Stimulated activated CD8-positive, alpha-beta memory T cell treated with anti-CD3 and anti-CD28 coated beads, Interleukin-7, amount 100 ng/mL, for 48 hours (primary cell): ENCODE data around the gene TMSB4X.
"Not testable (repeated sequence)": the region's sequence is repeated elsewhere in the genome, so short reads cannot be mapped to it uniquely, and the experiment has no call there.

Experiments
- DNase-seq, 2 donors: peaks; one replicate each; pipeline ENCODE4 v3.0.0-alpha.2; 2020; ENCODE audit warnings: low read depth in 1 of 2; ENCODE audit errors: extremely low read depth in 1 of 2

Gene TMSB4X

GRCh38 chrX:12994321-12994720 is 19.4 kb downstream of the TMSB4X start:
- no peak for DNase-seq

GRCh38 chrX:12996934-12997435 is 22.1 kb downstream of the TMSB4X start:
- DNase-seq, result no peak

- no peak for DNase-seq
Observed at GRCh38 chrX:12997906-12998687, 23.2 kb downstream of the TMSB4X start.

- DNase-seq, result no peak
Observed at GRCh38 chrX:12999422-12999821, 24.5 kb downstream of the TMSB4X start.

- DNase-seq, result no peak
Observed at GRCh38 chrX:13000301-13000811, 25.4 kb downstream of the TMSB4X start.

GRCh38 chrX:13001097-13001496 is 26.2 kb downstream of the TMSB4X start:
- DNase-seq, result no peak

GRCh38 chrX:13001961-13002671 is 27.2 kb downstream of the TMSB4X start:
- DNase-seq, result no peak

GRCh38 chrX:13005661-13006473 is 31.0 kb downstream of the TMSB4X start:
- DNase-seq, result no peak

- DNase-seq, result no peak
Observed at GRCh38 chrX:13007519-13008188, 32.7 kb downstream of the TMSB4X start.

GRCh38 chrX:13008189-13008533 is 33.3 kb downstream of the TMSB4X start:
- DNase-seq, result no peak

- DNase-seq, result no peak
Observed at GRCh38 chrX:13008851-13009250, 33.9 kb downstream of the TMSB4X start.

GRCh38 chrX:13009273-13009672 is 34.4 kb downstream of the TMSB4X start:
- DNase-seq, result no peak

- DNase-seq, result no peak
Observed at GRCh38 chrX:13009844-13010243, 34.9 kb downstream of the TMSB4X start.

GRCh38 chrX:13010546-13010945 is 35.6 kb downstream of the TMSB4X start:
- DNase-seq, result no peak

GRCh38 chrX:13013363-13014110 is 38.6 kb downstream of the TMSB4X start:
- no peak for DNase-seq

- DNase-seq, result no peak
Observed at GRCh38 chrX:13014111-13015096, 39.5 kb downstream of the TMSB4X start.

- no peak for DNase-seq
Observed at GRCh38 chrX:13015536-13016236, 40.8 kb downstream of the TMSB4X start.

GRCh38 chrX:13016731-13017130 is 41.8 kb downstream of the TMSB4X start:
- DNase-seq, result not testable (repeated sequence)
